H9 (cell line): ENCODE data around the gene RND2. TPM values are rescaled to one million over a fixed set of nuclear protein-coding genes. Genes with fewer than 3 reads are reported as not detected.
"Not testable (repeated sequence)": the region's sequence is repeated elsewhere in the genome, so short reads cannot be mapped to it uniquely, and the experiment has no call there.

Experiments used
- DNase-seq: peaks from one replicate; pipeline ENCODE4 v3.0.0-alpha.2; 2017
- H2AFZ ChIP-seq: one replicate; pipeline ENCODE4 v1.6.1; 2013; ENCODE audit warnings: mild to moderate bottlenecking, low read length, control low read depth, moderate library complexity
- H2AK5ac ChIP-seq: 2 replicates; pipeline ENCODE4 v1.6.1; 2013; ENCODE audit warnings: low read length, control low read depth, mixed read lengths; ENCODE audit not compliant: insufficient read length
- H2BK120ac ChIP-seq: one replicate; pipeline ENCODE4 v1.6.1; 2013; ENCODE audit warnings: low read depth, mild to moderate bottlenecking, low read length, control low read depth, inconsistent platforms; ENCODE audit not compliant: poor library complexity, severe bottlenecking
- H2BK12ac ChIP-seq: 2 replicates; pipeline ENCODE4 v1.6.1; 2013; ENCODE audit warnings: low read length, control low read depth, mixed read lengths, low read depth; ENCODE audit not compliant: insufficient read length
- H2BK15ac ChIP-seq: 2 replicates; pipeline ENCODE4 v1.6.1; 2013; ENCODE audit warnings: low read depth, low read length, control low read depth
- H2BK20ac ChIP-seq: one replicate; pipeline ENCODE4 v1.6.1; 2013; ENCODE audit warnings: low read depth, mild to moderate bottlenecking, low read length, control low read depth, inconsistent platforms; ENCODE audit not compliant: poor library complexity, severe bottlenecking
- H2BK5ac ChIP-seq: 2 replicates; pipeline ENCODE4 v1.6.1; 2013; ENCODE audit warnings: low read length, control low read depth, mixed read lengths; ENCODE audit not compliant: insufficient read length
- H3K14ac ChIP-seq: 2 replicates; pipeline ENCODE4 v1.6.1; 2013; ENCODE audit warnings: low read length, control low read depth; ENCODE audit not compliant: insufficient read depth
- H3K18ac ChIP-seq: 2 replicates; pipeline ENCODE4 v1.6.1; 2013; ENCODE audit warnings: low read depth, mild to moderate bottlenecking, mixed read lengths, low read length, control low read depth; ENCODE audit not compliant: insufficient read length
- H3K23ac ChIP-seq: 2 replicates; pipeline ENCODE4 v1.6.1; 2013; ENCODE audit warnings: low read length, control low read depth, mixed read lengths, low read depth; ENCODE audit not compliant: insufficient read length
- H3K23me2 ChIP-seq: 2 replicates; pipeline ENCODE4 v1.6.1; 2013; ENCODE audit warnings: low read depth, mild to moderate bottlenecking, mixed read lengths, low read length, control low read depth; ENCODE audit not compliant: insufficient read length, poor library complexity, severe bottlenecking
- H3K27ac ChIP-seq: 2 replicates; pipeline ENCODE4 v1.5.1; 2013; ENCODE audit warnings: low read length, control low read depth, mixed read lengths, low read depth; ENCODE audit not compliant: insufficient read length
- H3K27me3 ChIP-seq: 2 replicates; pipeline ENCODE4 v1.6.1; 2013; ENCODE audit warnings: low read length, control low read depth, inconsistent platforms; ENCODE audit not compliant: insufficient read depth
- H3K4ac ChIP-seq: 2 replicates; pipeline ENCODE4 v1.6.1; 2013; ENCODE audit warnings: low read depth, mild to moderate bottlenecking, control low read depth, inconsistent platforms, low read length, moderate library complexity
- H3K4me1 ChIP-seq: 2 replicates; pipeline ENCODE4 v1.6.1; 2013; ENCODE audit warnings: low read length, control low read depth, inconsistent platforms; ENCODE audit not compliant: insufficient read depth
- H3K4me2 ChIP-seq: 2 replicates; pipeline ENCODE4 v1.6.1; 2013; ENCODE audit warnings: low read length, control low read depth, mixed read lengths; ENCODE audit not compliant: insufficient read length, insufficient read depth
- H3K56ac ChIP-seq: 2 replicates; pipeline ENCODE4 v1.6.1; 2013; ENCODE audit warnings: low read depth, mild to moderate bottlenecking, mixed read lengths, low read length, control low read depth; ENCODE audit not compliant: insufficient read length
- H3K79me1 ChIP-seq: 2 replicates; pipeline ENCODE4 v1.6.1; 2013; ENCODE audit warnings: low read depth, mild to moderate bottlenecking, moderate library complexity, low read length, control low read depth, inconsistent platforms; ENCODE audit not compliant: insufficient read depth, poor library complexity, severe bottlenecking
- H3K79me2 ChIP-seq: 2 replicates; pipeline ENCODE4 v1.6.1; 2013; ENCODE audit warnings: low read length, control low read depth, inconsistent platforms; ENCODE audit not compliant: insufficient read depth
- H3K9ac ChIP-seq: 2 replicates; pipeline ENCODE4 v1.6.1; 2013; ENCODE audit warnings: low read length, control low read depth, mixed read lengths; ENCODE audit not compliant: insufficient read length; ENCODE audit errors: extremely low read depth
- H3K9me3 ChIP-seq: one replicate; pipeline ENCODE4 v1.6.1; 2013; ENCODE audit warnings: low read depth, low read length, inconsistent platforms; ENCODE audit not compliant: control insufficient read depth
- H3T11ph ChIP-seq: one replicate; pipeline ENCODE4 v1.6.1; 2013; ENCODE audit warnings: mild to moderate bottlenecking, low read length, control low read depth, inconsistent platforms
- H4K20me1 ChIP-seq: one replicate; pipeline ENCODE4 v1.6.1; 2013; ENCODE audit not compliant: control insufficient read depth, insufficient read length, insufficient read depth
- H4K5ac ChIP-seq: 2 replicates; pipeline ENCODE4 v1.6.1; 2013; ENCODE audit warnings: low read depth, mild to moderate bottlenecking, mixed read lengths, low read length, control low read depth; ENCODE audit not compliant: insufficient read length
- H4K8ac ChIP-seq: replicated peaks from 2 replicates; pipeline ENCODE4 v1.6.1; 2013; ENCODE audit warnings: low read length, control low read depth, mixed read lengths, low read depth; ENCODE audit not compliant: insufficient read length
- H4K91ac ChIP-seq: 2 replicates; pipeline ENCODE4 v1.6.1; 2013; ENCODE audit warnings: low read depth, mild to moderate bottlenecking, moderate library complexity, mixed read lengths, low read length, control low read depth; ENCODE audit not compliant: insufficient read length
- H3K27ac Mint-ChIP-seq, 3 experiments: 2 replicates in 2 of 3; 3 replicates in 1 of 3; pipeline ENCODE4 v1.8.0; 2020 to 2021; ENCODE audit warnings: mixed read lengths in 3 of 3, mild to moderate bottlenecking in 1 of 3, moderate library complexity in 1 of 3
- H3K27me3 Mint-ChIP-seq: 2 replicates; pipeline ENCODE4 v1.8.0; 2021; ENCODE audit warnings: low read depth, mild to moderate bottlenecking, moderate library complexity, mixed read lengths
- H3K36me3 Mint-ChIP-seq, 3 experiments: 2 replicates in 2 of 3; 3 replicates in 1 of 3; pipeline ENCODE4 v1.8.0; 2020 to 2021; ENCODE audit warnings: low read depth in 3 of 3, mixed read lengths in 3 of 3; ENCODE audit not compliant: insufficient read depth in 1 of 3
- H3K4me1 Mint-ChIP-seq, 2 experiments: 2 replicates each; pipeline ENCODE4 v1.8.0; 2020; ENCODE audit warnings: mixed read lengths in 2 of 2
- H3K4me3 Mint-ChIP-seq, 2 experiments: 2 replicates in 1 of 2; 3 replicates in 1 of 2; pipeline ENCODE4 v1.8.0; 2020 to 2021; ENCODE audit warnings: mild to moderate bottlenecking in 2 of 2, mixed read lengths in 2 of 2, moderate library complexity in 1 of 2
- H3K9me3 Mint-ChIP-seq, 2 experiments: 2 replicates in 1 of 2; 3 replicates in 1 of 2; pipeline ENCODE4 v1.8.0; 2020; ENCODE audit warnings: mild to moderate bottlenecking in 2 of 2, mixed read lengths in 2 of 2, moderate library complexity in 1 of 2
- CTCF ChIP-seq: fragments of 200-600 bp; sonication (generic); conservative IDR thresholded peaks from 3 replicates; pipeline ENCODE4 v1.8.0; 2021; ENCODE audit warnings: antibody characterized with exemption, mild to moderate bottlenecking
- WGBS: extraction: QIAGEN DNeasy Blood & Tissue Kit; methylation state at CpG from one replicate; pipeline ENCODE4 v1.1.7; 2013; ENCODE audit warnings: missing lambda C conversion rate, low lambda C conversion rate, mixed read lengths; ENCODE audit not compliant: insufficient read length; ENCODE audit errors: extremely low coverage; 5-methylcytosine and 5-hydroxymethylcytosine counted together
- total RNA-seq: library from RNA; stranded (reverse); gene quantifications from 2 replicates; pipeline ENCODE4 v1.2.1, GENCODE V29; 2021

The RND2 gene
- total RNA-seq, 1 experiment from 2014 or later, result 47.8 TPM

- Histone ChIP-seq H4K20me1 (no peaks in the 10 kb centered on the region), H3K79me1 (no peaks in the 10 kb centered on the region), H3K27me3 (no peaks in the 10 kb centered on the region), H3K14ac (no peak overlapping the region), H3K79me2 (no peaks in the 10 kb centered on the region), H4K91ac (no peak overlapping the region), H3K18ac (no peak overlapping the region), H4K8ac (no peak overlapping the region), H3K9me3 (no peaks in the 10 kb centered on the region), H2AFZ (no peak overlapping the region), H3K4me1 (no peaks in the 10 kb centered on the region), H2BK20ac (no peak overlapping the region), H4K5ac (no peak overlapping the region), H3K9ac (no peak overlapping the region), H3K56ac (no peak overlapping the region), H2BK12ac (no peak overlapping the region), H3K4ac (no peak overlapping the region), H2BK15ac (no peak overlapping the region), H3K4me2 (no peak overlapping the region), H2BK120ac (no peak overlapping the region), H3K23ac (no peak overlapping the region), H3K23me2 (peaks cover 6% of the 10 kb centered on the region), H3T11ph (no peak overlapping the region), H3K27ac (no peak overlapping the region), H2BK5ac (no peak overlapping the region), H2AK5ac (no peak overlapping the region)
- H3K9me3 Mint-ChIP-seq, result no peaks in the 10 kb centered on the region; a peak in 1 of 5 replicates
- H3K27me3 Mint-ChIP-seq, result no peaks in the 10 kb centered on the region
- H3K4me1 Mint-ChIP-seq, result peaks cover 9 to 12% of the 10 kb centered on the region in 2 experiments
- WGBS, result no CpG with 5 or more reads among the region's 2 CpGs
- H3K36me3 Mint-ChIP-seq, result peaks cover 0 to 6% (median 3%) of the 10 kb centered on the region in 3 experiments; a peak in 3 of 7 replicates
- no peak for TF ChIP-seq CTCF
- no peak for DNase-seq
- H3K4me3 Mint-ChIP-seq, result no peak overlapping the region
- peak overlapping the region in 2 of 3 experiments; percentile 20 to 22; a peak in 2 of 7 replicates for H3K27ac Mint-ChIP-seq
Measured at GRCh38 chr17:42975265-42975664, 49.8 kb upstream of the RND2 start.

GRCh38 chr17:42975701-42976100 is 49.3 kb upstream of the RND2 start:
- H4K8ac ChIP-seq, H3K27me3 ChIP-seq, H3K27ac Mint-ChIP-seq, H3K9ac ChIP-seq, H3K79me1 ChIP-seq, H3K27me3 Mint-ChIP-seq, H3K27ac ChIP-seq, H2BK5ac ChIP-seq, DNase-seq, H3K14ac ChIP-seq, H4K91ac ChIP-seq, H3K4me3 Mint-ChIP-seq, H2BK20ac ChIP-seq, H2BK12ac ChIP-seq, H2BK120ac ChIP-seq, H3K4me1 ChIP-seq, H3K9me3 Mint-ChIP-seq, H3K9me3 ChIP-seq, H3K23me2 ChIP-seq, H3K36me3 Mint-ChIP-seq, H2BK15ac ChIP-seq, H3K56ac ChIP-seq, H3T11ph ChIP-seq, H4K5ac ChIP-seq, H3K4me2 ChIP-seq, H4K20me1 ChIP-seq, H2AFZ ChIP-seq, H3K79me2 ChIP-seq, H3K18ac ChIP-seq, H2AK5ac ChIP-seq, H3K4ac ChIP-seq, H3K23ac ChIP-seq: not testable (repeated sequence)
- peaks cover 9 to 14% of the 10 kb centered on the region in 2 experiments for H3K4me1 Mint-ChIP-seq
- WGBS, result no CpG with 5 or more reads among the region's 16 CpGs
